Measurements from ENCODE around the gene GUK1. TPM values are rescaled to one million over a fixed set of nuclear protein-coding genes. Genes with fewer than 3 reads are reported as not detected.

The GUK1 gene
- total RNA-seq, 1 experiment from 2014 or later: 996 TPM

DNA sequence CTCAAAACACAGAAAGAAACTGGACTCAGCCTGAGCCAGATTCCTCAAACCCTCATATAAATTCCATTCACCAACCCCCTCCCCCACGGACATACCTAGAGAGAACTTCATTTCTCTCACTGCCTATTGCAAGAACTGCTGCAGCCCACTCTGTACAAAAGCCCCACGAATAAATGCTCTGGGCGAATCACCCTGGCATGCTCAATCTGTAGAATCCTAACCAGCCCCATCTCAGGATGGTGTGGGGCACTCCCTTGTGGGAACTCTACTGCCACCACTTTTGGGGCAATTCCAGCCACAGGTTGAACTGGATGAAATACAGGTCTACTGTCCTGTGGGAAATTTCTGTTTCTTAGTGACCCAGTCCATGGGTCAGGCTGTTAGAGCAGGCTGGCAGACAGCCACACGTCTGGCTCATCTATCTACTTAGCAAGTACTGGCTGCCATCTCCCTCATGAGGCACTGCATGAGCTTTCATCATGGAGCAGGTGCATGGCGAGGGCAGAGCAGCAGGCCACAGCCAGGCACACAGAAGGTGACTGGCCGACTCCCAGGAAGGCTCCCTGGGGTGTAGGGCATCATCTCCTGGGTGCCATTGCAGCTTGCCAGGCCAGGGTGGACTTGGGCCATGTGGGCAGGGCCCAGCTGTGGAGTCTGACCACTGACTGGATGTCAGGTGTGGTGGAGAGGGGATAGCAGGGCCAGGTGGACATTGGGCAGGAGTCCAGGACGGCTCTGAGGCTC, 35.4 kb upstream of the GUK1 start:
- Histone ChIP-seq H3K79me2 (ENCODE audit: low read length) (peaks cover 55% of the 10 kb centered on the region), H3K9me3 (ENCODE audit: low read length) (no peaks in the 10 kb centered on the region), H3K9ac (ENCODE audit: low read length) (no peak overlapping the region), H3K27ac (ENCODE audit: low read length) (no peak overlapping the region), H3K4me3 (ENCODE audit: low read length) (no peak overlapping the region), H2AFZ (ENCODE audit: low read length) (no peak overlapping the region), H3K9me2 (replicated peaks; ENCODE audit: low read length) (no peaks in the 10 kb centered on the region), H3F3A (ENCODE audit: low read length, unreplicated experiment) (peaks cover 14% of the 10 kb centered on the region), H3K27me3 (ENCODE audit: low read length) (no peaks in the 10 kb centered on the region), H3K4me1 (ENCODE audit: insufficient read depth, low read length) (peaks cover 31% of the 10 kb centered on the region), H3K36me3 (ENCODE audit: low read depth, low read length) (peaks cover 26% of the 10 kb centered on the region), H3K4me2 (ENCODE audit: low read length) (peak overlapping the region; percentile 89), H4K20me1 (ENCODE audit: low read length) (peaks cover 11% of the 10 kb centered on the region)
- DNase-seq (peak; percentile 37), ATAC-seq (no peak)
- intact Hi-C loops (cut with micrococcal nuclease): loop anchor here (10.0 kb wide), 1 partner anchor 540 kb away; the partner anchor contains the start of gene ZNF678
- no TSS peak for BruUV-seq (replicated peaks)
- POLR2A ChIA-PET (ENCODE audit: unreplicated experiment): no interaction called here
- CTCF ChIA-PET: no interaction called here
- TF ChIP-seq EZH2phosphoT487 (IDR thresholded peaks at IDR 0.05; ENCODE audit: borderline replicate concordance, low read length) (no peak), EZH2 (IDR thresholded peaks at IDR 0.05; ENCODE audit: low read length, unreplicated experiment) (no peak)
- TF ChIP-seq, protein P1, sequence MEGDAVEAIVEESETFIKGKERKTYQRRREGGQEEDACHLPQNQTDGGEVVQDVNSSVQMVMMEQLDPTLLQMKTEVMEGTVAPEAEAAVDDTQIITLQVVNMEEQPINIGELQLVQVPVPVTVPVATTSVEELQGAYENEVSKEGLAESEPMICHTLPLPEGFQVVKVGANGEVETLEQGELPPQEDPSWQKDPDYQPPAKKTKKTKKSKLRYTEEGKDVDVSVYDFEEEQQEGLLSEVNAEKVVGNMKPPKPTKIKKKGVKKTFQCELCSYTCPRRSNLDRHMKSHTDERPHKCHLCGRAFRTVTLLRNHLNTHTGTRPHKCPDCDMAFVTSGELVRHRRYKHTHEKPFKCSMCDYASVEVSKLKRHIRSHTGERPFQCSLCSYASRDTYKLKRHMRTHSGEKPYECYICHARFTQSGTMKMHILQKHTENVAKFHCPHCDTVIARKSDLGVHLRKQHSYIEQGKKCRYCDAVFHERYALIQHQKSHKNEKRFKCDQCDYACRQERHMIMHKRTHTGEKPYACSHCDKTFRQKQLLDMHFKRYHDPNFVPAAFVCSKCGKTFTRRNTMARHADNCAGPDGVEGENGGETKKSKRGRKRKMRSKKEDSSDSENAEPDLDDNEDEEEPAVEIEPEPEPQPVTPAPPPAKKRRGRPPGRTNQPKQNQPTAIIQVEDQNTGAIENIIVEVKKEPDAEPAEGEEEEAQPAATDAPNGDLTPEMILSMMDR (conservative IDR thresholded peaks at IDR 0.05; ENCODE audit: low read depth, low read length): no peak

DNA sequence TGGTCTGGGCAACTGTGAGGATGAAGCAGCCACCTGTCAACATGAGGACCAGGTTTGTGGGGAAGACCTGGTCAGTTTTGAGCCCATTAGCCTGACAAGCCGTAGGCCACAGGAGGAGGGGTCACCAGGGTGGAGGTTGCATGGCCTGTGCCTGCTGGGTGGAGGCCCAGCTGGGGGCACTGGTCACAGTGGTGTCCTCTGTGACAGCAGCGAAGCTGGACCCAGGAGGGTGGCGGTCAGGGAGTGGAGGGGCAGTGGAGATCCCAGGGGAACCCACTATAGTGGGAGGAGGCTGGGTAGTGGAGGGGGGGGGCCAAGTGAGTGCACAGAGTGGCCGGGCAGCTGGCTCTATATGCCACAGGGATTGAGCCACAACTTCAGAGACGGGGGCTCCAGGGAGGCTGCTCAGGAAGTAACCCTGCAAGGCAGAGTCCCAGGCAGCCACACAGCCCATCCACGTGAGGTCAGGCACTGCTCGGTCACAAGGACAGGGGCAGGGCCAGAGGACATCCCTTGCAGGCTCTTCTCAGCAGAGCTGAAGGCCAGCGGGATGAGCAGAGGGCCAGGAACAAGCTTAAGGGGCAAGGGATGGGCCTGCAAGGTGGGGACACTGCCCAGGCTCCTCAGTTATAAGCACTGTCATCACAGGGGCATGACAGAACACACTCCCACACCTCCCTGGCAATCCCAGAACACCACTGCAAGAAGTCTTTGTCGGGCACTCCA, 34.6 kb upstream of the GUK1 start:
- no peaks in the 10 kb centered on the region for H3K27me3 ChIP-seq (ENCODE audit: low read length)
- no peak overlapping the region for H3K9ac ChIP-seq (ENCODE audit: low read length)
- intact Hi-C loops (cut with micrococcal nuclease): loop anchor here (10.0 kb wide), 1 partner anchor 541 kb away; the partner anchor contains the start of gene ZNF678
- POLR2A ChIA-PET (ENCODE audit: unreplicated experiment): no interaction called here
- peaks cover 7% of the 10 kb centered on the region for H4K20me1 ChIP-seq (ENCODE audit: low read length)
- no peak overlapping the region for H3K27ac ChIP-seq (ENCODE audit: low read length)
- ATAC-seq: no peak
- no peak overlapping the region for H2AFZ ChIP-seq (ENCODE audit: low read length)
- no peaks in the 10 kb centered on the region for H3K9me2 ChIP-seq (replicated peaks; ENCODE audit: low read length)
- TF ChIP-seq EZH2 (IDR thresholded peaks at IDR 0.05; ENCODE audit: low read length, unreplicated experiment): no peak
- TF ChIP-seq, protein P1 (conservative IDR thresholded peaks at IDR 0.05; ENCODE audit: low read depth, low read length): no peak
- no peak for TF ChIP-seq EZH2phosphoT487 (IDR thresholded peaks at IDR 0.05; ENCODE audit: borderline replicate concordance, low read length)
- H3K4me3 ChIP-seq (ENCODE audit: low read length): no peak overlapping the region
- H3F3A ChIP-seq (ENCODE audit: low read length, unreplicated experiment): peaks cover 12% of the 10 kb centered on the region
- no peaks in the 10 kb centered on the region for H3K9me3 ChIP-seq (ENCODE audit: low read length)
- CTCF ChIA-PET: no interaction called here
- H3K4me1 ChIP-seq (ENCODE audit: insufficient read depth, low read length): peaks cover 38% of the 10 kb centered on the region
- peaks cover 23% of the 10 kb centered on the region; the same call in 1 of the 2 replicates for H3K36me3 ChIP-seq (ENCODE audit: low read depth, low read length)
- H3K4me2 ChIP-seq (ENCODE audit: low read length): no peak overlapping the region
- BruUV-seq (replicated peaks): no TSS peak
- no peak for DNase-seq
- peaks cover 51% of the 10 kb centered on the region for H3K79me2 ChIP-seq (ENCODE audit: low read length)

Measured in PC-3 (cell line).